Trophoblast cell (in vitro differentiated cells and primary cell): Measurements from ENCODE around the gene RNF126.
"Not testable (repeated sequence)": the region's sequence is repeated elsewhere in the genome, so short reads cannot be mapped to it uniquely, and the experiment has no call there.

ENCODE experiments used
- DNase-seq, 2 donors: peaks; one replicate each; pipeline ENCODE4 v3.0.0-alpha.2; 2016
- H2AFZ ChIP-seq: 2 replicates; pipeline ENCODE4 v1.6.1; 2013; ENCODE audit warnings: low read length, moderate library complexity, mild to moderate bottlenecking; ENCODE audit not compliant: insufficient read depth, poor library complexity
- H2AK5ac ChIP-seq: 2 replicates; pipeline ENCODE4 v1.6.1; 2013; ENCODE audit warnings: mild to moderate bottlenecking, low read length
- H2BK120ac ChIP-seq: 2 replicates; pipeline ENCODE4 v1.6.1; 2013; ENCODE audit warnings: low read length, mild to moderate bottlenecking, moderate library complexity; ENCODE audit not compliant: insufficient read depth, poor library complexity
- H2BK12ac ChIP-seq: 2 replicates; pipeline ENCODE4 v1.6.1; 2013; ENCODE audit warnings: mild to moderate bottlenecking, low read length, moderate library complexity
- H2BK5ac ChIP-seq: 2 replicates; pipeline ENCODE4 v1.6.1; 2013; ENCODE audit warnings: low read length, low read depth, moderate library complexity, mild to moderate bottlenecking; ENCODE audit not compliant: poor library complexity
- H3K14ac ChIP-seq: 2 replicates; pipeline ENCODE4 v1.6.1; 2013; ENCODE audit warnings: mild to moderate bottlenecking, low read length
- H3K18ac ChIP-seq: 2 replicates; pipeline ENCODE4 v1.6.1; 2013; ENCODE audit warnings: mild to moderate bottlenecking, low read length
- H3K23ac ChIP-seq: 2 replicates; pipeline ENCODE4 v1.6.1; 2013; ENCODE audit warnings: low read length
- H3K27ac ChIP-seq: 2 replicates; pipeline ENCODE4 v1.5.1; 2013; ENCODE audit warnings: low read depth, mild to moderate bottlenecking, inconsistent platforms, low read length, moderate library complexity
- H3K27me3 ChIP-seq: 2 replicates; pipeline ENCODE4 v1.6.1; 2013; ENCODE audit warnings: inconsistent platforms, mild to moderate bottlenecking, low read length, moderate library complexity; ENCODE audit not compliant: insufficient read depth
- H3K36me3 ChIP-seq, 2 experiments: 1 replicate in 1 of 2; 2 replicates in 1 of 2; pipeline ENCODE4 v1.6.1; 2013; ENCODE audit warnings: low read length in 2 of 2, mild to moderate bottlenecking in 2 of 2, moderate library complexity in 1 of 2; ENCODE audit not compliant: insufficient read depth in 2 of 2, control insufficient read depth in 1 of 2
- H3K4ac ChIP-seq: 2 replicates; pipeline ENCODE4 v1.6.1; 2013; ENCODE audit warnings: low read depth, mild to moderate bottlenecking, low read length, moderate library complexity
- H3K4me1 ChIP-seq, 2 experiments: 1 replicate in 1 of 2; 2 replicates in 1 of 2; pipeline ENCODE4 v1.6.1; 2013; ENCODE audit warnings: low read length in 2 of 2, mild to moderate bottlenecking in 2 of 2, moderate library complexity in 1 of 2; ENCODE audit not compliant: insufficient read depth in 2 of 2, control insufficient read depth in 1 of 2
- H3K4me2 ChIP-seq: 2 replicates; pipeline ENCODE4 v1.6.1; 2013; ENCODE audit warnings: inconsistent platforms, mild to moderate bottlenecking, low read length, moderate library complexity
- H3K4me3 ChIP-seq: 2 replicates; pipeline ENCODE4 v1.5.1; 2013; ENCODE audit warnings: mild to moderate bottlenecking, low read depth, low read length, inconsistent platforms
- H3K79me1 ChIP-seq: one replicate; pipeline ENCODE4 v1.6.1; 2013; ENCODE audit warnings: low read length
- H3K79me2 ChIP-seq: 2 replicates; pipeline ENCODE4 v1.6.1; 2013; ENCODE audit warnings: low read length, mild to moderate bottlenecking; ENCODE audit not compliant: control insufficient read depth, insufficient read depth, poor library complexity
- H3K9ac ChIP-seq: 2 replicates; pipeline ENCODE4 v1.6.1; 2013; ENCODE audit warnings: mild to moderate bottlenecking, low read length
- H3K9me3 ChIP-seq: 2 replicates; pipeline ENCODE4 v1.6.1; 2013; ENCODE audit warnings: low read depth, mild to moderate bottlenecking, control low read depth, inconsistent platforms, low read length; ENCODE audit not compliant: insufficient read depth
- H4K12ac ChIP-seq: 2 replicates; pipeline ENCODE4 v1.6.1; 2013; ENCODE audit warnings: low read depth, mild to moderate bottlenecking, low read length, moderate library complexity
- H4K8ac ChIP-seq: 2 replicates; pipeline ENCODE4 v1.6.1; 2013; ENCODE audit warnings: low read depth, mild to moderate bottlenecking, low read length, moderate library complexity
- H4K91ac ChIP-seq: one replicate; pipeline ENCODE4 v1.6.1; 2013; ENCODE audit warnings: low read depth, mild to moderate bottlenecking, low read length, moderate library complexity
- WGBS: extraction: QIAGEN DNeasy Blood & Tissue Kit; methylation state at CpG from one replicate; pipeline ENCODE4 v1.1.7; 2013; ENCODE audit warnings: missing lambda C conversion rate; ENCODE audit not compliant: insufficient read length, insufficient coverage; ENCODE audit errors: extremely low coverage; 5-methylcytosine and 5-hydroxymethylcytosine counted together

RNF126 gene

DNA sequence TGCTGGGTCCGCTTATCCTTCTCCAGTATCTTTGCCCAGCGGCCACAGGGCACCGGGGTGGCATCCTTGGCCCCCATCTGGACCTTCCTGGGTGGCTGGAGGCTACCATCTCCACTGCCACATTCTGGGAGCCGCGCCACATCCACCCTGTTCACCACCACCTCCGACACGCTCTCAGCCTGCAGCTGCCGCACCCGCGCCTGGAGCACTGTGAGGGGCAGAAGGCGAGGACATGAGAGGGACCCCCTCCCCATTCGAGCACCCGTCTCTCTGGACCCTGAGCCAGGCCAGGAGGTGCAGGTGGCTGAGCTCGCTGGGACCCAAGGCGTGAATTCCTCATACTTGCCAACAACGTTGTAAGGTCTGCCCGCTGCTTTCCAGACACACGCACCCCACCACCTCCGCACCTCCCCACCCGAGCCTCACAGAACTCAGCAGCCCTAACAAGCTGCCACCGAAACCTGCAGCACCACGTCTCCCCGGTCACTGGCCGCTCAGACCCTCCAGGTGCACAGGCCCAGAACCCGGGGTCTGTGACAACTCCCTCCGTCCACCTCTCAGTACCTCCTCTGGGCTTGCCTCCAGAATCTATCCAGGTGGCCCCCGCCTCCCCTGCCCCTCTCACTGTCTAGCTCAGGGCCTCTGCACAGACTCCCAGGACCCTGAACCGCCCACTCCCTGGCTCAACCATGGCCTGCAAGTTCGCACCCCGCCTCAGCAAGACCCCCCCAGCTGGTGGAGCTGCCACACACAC is 32.9 kb downstream of the RNF126 start:
- DNase-seq, result no peak
- Histone ChIP-seq H3K4ac (no peak overlapping the region), H2BK120ac (no peak overlapping the region), H3K79me1 (peaks cover 10% of the 10 kb centered on the region), H2AK5ac (no peak overlapping the region), H3K4me1 (peaks cover 12 to 17% of the 10 kb centered on the region in 2 experiments), H3K9ac (no peak overlapping the region), H2BK5ac (no peak overlapping the region), H3K4me3 (no peak overlapping the region), H3K36me3 (peaks cover 20 to 25% of the 10 kb centered on the region in 2 experiments), H3K4me2 (no peak overlapping the region), H2BK12ac (no peak overlapping the region), H2AFZ (no peak overlapping the region), H3K14ac (no peak overlapping the region), H3K18ac (no peak overlapping the region), H3K79me2 (peaks cover 9% of the 10 kb centered on the region), H3K23ac (no peak overlapping the region), H3K27ac (no peak overlapping the region), H4K12ac (no peak overlapping the region), H3K9me3 (peaks cover 2% of the 10 kb centered on the region), H4K8ac (no peak overlapping the region), H3K27me3 (no peaks in the 10 kb centered on the region), H4K91ac (no peak overlapping the region)
- WGBS, result no CpG with 5 or more reads among the region's 30 CpGs

GRCh38 chr19:629515-629914 is 33.5 kb downstream of the RNF126 start:
- not testable (repeated sequence) for H4K8ac ChIP-seq, H3K4me2 ChIP-seq, H3K79me2 ChIP-seq, H3K18ac ChIP-seq, H3K4ac ChIP-seq, H4K12ac ChIP-seq, H3K9ac ChIP-seq, H3K23ac ChIP-seq, H2BK120ac ChIP-seq, H3K79me1 ChIP-seq, H2AFZ ChIP-seq, H3K27me3 ChIP-seq, H2BK12ac ChIP-seq, H2BK5ac ChIP-seq, H4K91ac ChIP-seq, H3K4me3 ChIP-seq, DNase-seq, H3K9me3 ChIP-seq, H3K27ac ChIP-seq, H2AK5ac ChIP-seq, H3K14ac ChIP-seq
- Histone ChIP-seq H3K4me1 (peaks cover 10 to 15% of the 10 kb centered on the region in 2 experiments), H3K36me3 (peaks cover 25 to 30% of the 10 kb centered on the region in 2 experiments)
- no CpG with 5 or more reads among the region's 25 CpGs for WGBS

- Histone ChIP-seq H4K91ac (no peak overlapping the region), H3K4me3 (no peak overlapping the region), H3K9me3 (peaks cover 2% of the 10 kb centered on the region), H3K27me3 (no peaks in the 10 kb centered on the region), H3K79me1 (peaks cover 6% of the 10 kb centered on the region), H3K9ac (no peak overlapping the region), H2BK5ac (no peak overlapping the region), H3K36me3 (peaks cover 33 to 37% of the 10 kb centered on the region in 2 experiments), H2BK12ac (no peak overlapping the region), H2BK120ac (no peak overlapping the region), H3K23ac (no peak overlapping the region), H2AFZ (no peak overlapping the region), H3K14ac (no peak overlapping the region), H3K18ac (no peak overlapping the region), H3K4me1 (peaks cover 5 to 8% of the 10 kb centered on the region in 2 experiments), H2AK5ac (no peak overlapping the region), H3K4ac (no peak overlapping the region), H4K8ac (no peak overlapping the region), H4K12ac (no peak overlapping the region), H3K79me2 (peaks cover 4% of the 10 kb centered on the region), H3K27ac (no peak overlapping the region), H3K4me2 (no peak overlapping the region)
- no CpG with 5 or more reads among the region's 19 CpGs for WGBS
- DNase-seq, result no peak
Measured at GRCh38 chr19:628168-628567, 34.8 kb downstream of the RNF126 start.

DNA sequence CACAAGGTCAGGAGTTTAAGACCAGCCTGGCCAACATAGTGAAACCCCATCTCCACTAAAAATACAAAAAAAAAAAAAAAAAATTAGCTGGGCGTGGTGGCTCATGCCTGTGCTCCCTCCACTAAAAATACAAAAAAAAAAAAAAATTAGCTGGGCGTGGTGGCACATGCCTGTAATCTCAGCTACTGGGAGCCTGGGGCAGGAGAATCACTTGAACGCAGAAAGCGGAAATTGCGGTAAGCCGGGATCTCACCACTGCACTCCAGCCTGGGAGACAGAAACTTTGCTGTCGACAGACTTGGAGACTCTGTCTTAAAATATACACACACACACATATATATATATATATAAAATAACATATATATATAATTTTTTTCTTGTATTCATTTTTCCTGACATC is 36.4 kb downstream of the RNF126 start:
- not testable (repeated sequence) for H3K27ac ChIP-seq, H2BK12ac ChIP-seq, H2BK5ac ChIP-seq, H3K18ac ChIP-seq, H3K4ac ChIP-seq, DNase-seq, H3K79me1 ChIP-seq, H2BK120ac ChIP-seq, H4K8ac ChIP-seq, H3K27me3 ChIP-seq, H3K9me3 ChIP-seq, H3K14ac ChIP-seq, H3K9ac ChIP-seq, H2AK5ac ChIP-seq, H3K4me1 ChIP-seq, H4K12ac ChIP-seq, H4K91ac ChIP-seq, H3K4me3 ChIP-seq, H3K23ac ChIP-seq, H2AFZ ChIP-seq, H3K79me2 ChIP-seq, H3K4me2 ChIP-seq
- WGBS, result no CpG with 5 or more reads among the region's 7 CpGs
- H3K36me3 ChIP-seq, result peaks cover 48 to 53% of the 10 kb centered on the region in 2 experiments
